ENCODE results near the gene MITF.

MITF gene

DNA sequence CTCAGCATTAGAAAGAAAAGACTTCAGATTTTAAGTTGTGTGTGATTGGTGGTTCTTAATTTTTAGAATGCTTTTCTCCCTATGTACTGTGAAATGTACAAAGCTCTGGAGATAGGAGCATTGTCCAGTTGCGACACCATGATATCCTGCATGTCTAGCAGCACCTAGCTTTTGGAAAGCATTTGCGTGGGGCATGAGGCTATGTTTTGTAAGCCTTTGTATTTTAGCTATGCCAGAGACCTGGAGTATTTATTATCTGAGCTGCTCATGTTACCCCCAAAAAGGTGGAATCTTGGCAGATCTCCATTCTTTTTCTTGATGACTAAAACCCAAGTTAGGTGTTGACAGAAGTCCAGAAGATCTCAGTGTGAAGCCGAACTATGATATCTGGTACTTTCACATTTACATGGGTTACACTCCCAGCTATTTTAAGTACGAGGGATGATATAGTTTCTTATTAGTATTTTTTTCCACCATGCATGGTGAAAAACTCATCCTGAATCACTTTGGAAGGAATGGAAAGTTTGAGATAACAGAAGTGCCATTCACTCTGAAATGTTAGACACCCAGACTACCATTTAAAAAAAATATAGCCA lies 133.6 kb downstream of the MITF start:
- ATAC-seq (no peak), DNase-seq (ENCODE audit: low spot score in 2 of 2) (no peak)
- H3K4me1 Mint-ChIP-seq: no peaks in the 10 kb centered on the region
- no peaks in the 10 kb centered on the region for H3K36me3 Mint-ChIP-seq
- no peak overlapping the region for H3K27ac Mint-ChIP-seq
- no peak overlapping the region for H3K4me3 Mint-ChIP-seq
- H3K9me3 Mint-ChIP-seq: no peaks in the 10 kb centered on the region

DNA sequence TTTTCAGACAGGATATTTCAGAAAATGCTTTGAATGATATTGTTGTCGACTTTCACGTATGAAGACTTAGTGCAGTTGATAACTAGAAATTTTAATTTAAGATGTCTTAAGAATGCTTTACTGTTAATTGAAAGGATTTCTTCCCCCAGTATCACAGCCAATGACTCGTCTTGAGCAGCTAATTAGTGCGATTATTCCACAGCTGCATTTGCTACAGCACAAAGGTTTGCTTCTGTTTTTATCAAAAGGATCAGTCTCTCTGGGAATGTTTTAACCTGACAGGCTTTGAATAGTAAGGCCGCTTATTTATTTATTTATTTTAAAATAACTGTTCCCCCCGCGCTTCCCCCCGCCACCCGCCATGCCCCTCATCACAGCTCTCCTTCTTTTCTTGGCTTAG lies 136.8 kb downstream of the MITF start:
- H3K4me3 Mint-ChIP-seq: no peak overlapping the region
- H3K27ac Mint-ChIP-seq: no peak overlapping the region
- no peaks in the 10 kb centered on the region for H3K36me3 Mint-ChIP-seq
- ATAC-seq: no peak
- no peak for DNase-seq (ENCODE audit: low spot score in 2 of 2)
- H3K4me1 Mint-ChIP-seq: no peaks in the 10 kb centered on the region
- H3K9me3 Mint-ChIP-seq: peaks cover 3% of the 10 kb centered on the region

DNA sequence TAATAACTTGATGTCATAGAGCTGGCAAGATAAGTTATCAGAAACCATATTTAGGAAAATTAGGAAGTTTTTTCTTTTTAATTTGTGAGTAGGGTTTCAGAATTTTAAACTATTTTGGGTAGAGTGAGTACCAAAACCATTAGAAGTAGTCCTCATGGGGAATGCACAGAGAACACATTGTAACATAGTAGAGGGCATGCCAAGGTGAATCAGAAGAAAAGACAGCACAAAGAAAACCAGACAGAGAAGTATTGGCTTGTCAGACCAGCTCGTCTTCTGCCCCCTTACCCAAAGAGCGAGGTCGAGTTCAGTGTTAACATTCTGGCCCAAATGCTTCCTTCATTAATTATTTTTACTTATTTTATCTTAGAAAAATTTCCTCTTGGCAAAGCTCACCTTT lies 139.0 kb downstream of the MITF start:
- Mint-ChIP-seq H3K4me1 (no peaks in the 10 kb centered on the region), H3K9me3 (peaks cover 3% of the 10 kb centered on the region), H3K36me3 (no peaks in the 10 kb centered on the region), H3K4me3 (no peak overlapping the region), H3K27ac (no peak overlapping the region)
- DNase-seq (ENCODE audit: low spot score in 2 of 2): no peak
- no peak for ATAC-seq

DNA sequence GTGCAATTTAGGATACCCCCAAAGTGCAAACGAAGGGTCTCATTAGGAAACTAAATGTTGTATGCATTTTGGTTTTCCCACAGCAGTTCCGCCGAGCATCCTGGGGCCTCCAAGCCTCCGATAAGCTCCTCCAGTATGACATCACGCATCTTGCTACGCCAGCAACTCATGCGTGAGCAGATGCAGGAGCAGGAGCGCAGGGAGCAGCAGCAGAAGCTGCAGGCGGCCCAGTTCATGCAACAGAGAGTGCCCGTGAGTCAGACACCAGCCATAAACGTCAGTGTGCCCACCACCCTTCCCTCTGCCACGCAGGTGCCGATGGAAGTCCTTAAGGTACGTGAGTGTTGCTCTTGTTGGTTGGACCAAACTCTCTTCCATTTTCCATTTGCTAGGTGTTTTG lies 139.8 kb downstream of the MITF start:
- no peaks in the 10 kb centered on the region for H3K36me3 Mint-ChIP-seq
- no peaks in the 10 kb centered on the region for H3K4me1 Mint-ChIP-seq
- H3K4me3 Mint-ChIP-seq: no peak overlapping the region
- no peak overlapping the region for H3K27ac Mint-ChIP-seq
- no peak for ATAC-seq
- peaks cover 3% of the 10 kb centered on the region for H3K9me3 Mint-ChIP-seq
- no peak for DNase-seq (ENCODE audit: low spot score in 2 of 2)

DNA sequence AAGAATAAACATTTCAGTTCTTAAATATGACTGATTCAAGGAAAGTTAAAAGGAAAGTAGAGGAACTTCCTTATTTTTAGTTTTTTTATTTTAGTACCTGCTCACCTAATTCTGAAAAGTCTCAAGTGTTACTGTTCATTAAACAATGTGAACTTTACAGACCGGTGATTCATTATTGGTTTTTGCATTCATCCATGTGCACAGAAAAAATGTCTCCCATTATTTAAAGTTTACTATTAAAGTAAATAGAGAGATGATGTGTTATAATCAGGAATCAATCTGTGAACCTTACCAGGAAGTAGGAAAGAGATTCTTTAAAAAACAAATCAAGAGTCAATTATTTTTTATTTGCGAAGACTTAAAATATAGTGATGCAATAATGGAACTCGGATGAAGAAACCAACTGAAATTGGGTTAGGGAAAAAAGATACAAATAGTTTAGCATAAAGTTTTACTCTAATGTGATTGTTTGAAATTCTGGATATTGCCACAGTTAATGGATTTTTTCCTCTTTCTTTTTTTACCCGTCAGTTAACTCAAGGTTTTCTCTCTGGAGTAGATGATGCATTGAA lies 140.9 kb downstream of the MITF start:
- no peak overlapping the region for H3K4me3 Mint-ChIP-seq

DNA sequence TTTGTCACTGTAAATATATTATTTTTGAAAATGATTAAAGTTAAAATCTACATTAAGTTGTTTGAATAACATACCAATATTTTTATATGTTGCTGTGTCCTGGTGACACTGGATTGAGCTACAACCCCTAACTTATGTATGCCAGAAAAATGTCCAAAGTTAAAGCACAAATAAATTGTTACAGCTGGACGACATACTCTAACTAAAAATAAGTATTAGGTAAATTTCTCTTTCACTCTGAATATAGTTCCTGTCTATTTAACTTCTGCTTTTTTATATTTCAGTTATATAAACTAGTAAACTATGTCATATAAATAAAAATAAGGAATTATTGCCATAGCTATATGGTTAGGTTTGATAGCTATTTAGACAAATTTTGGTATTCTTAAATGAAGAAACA lies 141.8 kb downstream of the MITF start:
- H3K4me3 Mint-ChIP-seq: no peak overlapping the region
- H3K9me3 Mint-ChIP-seq: peaks cover 3% of the 10 kb centered on the region
- no peaks in the 10 kb centered on the region for H3K36me3 Mint-ChIP-seq
- H3K4me1 Mint-ChIP-seq: no peaks in the 10 kb centered on the region
- ATAC-seq: no peak
- no peak for DNase-seq (ENCODE audit: low spot score in 2 of 2)
- H3K27ac Mint-ChIP-seq: no peak overlapping the region

More for the DNA sequence above, 140.9 kb downstream of the MITF start:
- no peaks in the 10 kb centered on the region for H3K4me1 Mint-ChIP-seq
- no peak overlapping the region for H3K27ac Mint-ChIP-seq
- peaks cover 3% of the 10 kb centered on the region for H3K9me3 Mint-ChIP-seq
- no peaks in the 10 kb centered on the region for H3K36me3 Mint-ChIP-seq
- DNase-seq (ENCODE audit: low spot score in 2 of 2) (no peak), ATAC-seq (no peak)

DNA sequence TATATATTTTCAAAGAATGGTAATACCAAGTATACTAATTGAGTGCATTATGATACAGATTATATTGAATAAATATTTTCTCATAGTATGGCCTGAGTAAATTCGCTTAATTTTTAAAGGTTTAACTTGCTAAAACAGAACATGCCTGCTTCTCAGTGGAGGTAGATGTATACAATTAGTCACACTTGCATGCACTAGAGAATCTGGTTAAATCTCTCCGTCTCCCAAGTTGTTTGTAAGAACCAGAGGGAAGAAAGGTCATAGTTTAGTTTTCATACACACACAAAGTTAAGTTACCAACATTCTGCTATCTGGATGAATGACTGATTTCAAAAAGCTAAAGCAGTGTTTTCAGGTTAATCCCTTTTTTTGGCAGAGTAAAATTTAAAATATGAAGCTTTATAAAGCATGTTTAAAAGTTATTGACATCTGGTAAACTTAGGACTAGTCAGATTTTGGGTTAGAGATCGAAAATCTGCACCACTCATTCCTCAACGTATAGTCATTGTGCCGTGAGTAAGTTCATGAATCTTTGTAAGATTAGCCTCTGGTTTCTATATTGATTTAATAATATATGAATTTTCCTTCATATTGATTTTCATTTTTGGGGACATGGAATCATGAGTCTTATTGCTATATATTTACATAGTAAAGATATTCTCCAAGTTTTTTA lies 142.6 kb downstream of the MITF start:
- Mint-ChIP-seq H3K4me1 (no peaks in the 10 kb centered on the region), H3K9me3 (peaks cover 3% of the 10 kb centered on the region), H3K27ac (no peak overlapping the region), H3K4me3 (no peak overlapping the region), H3K36me3 (no peaks in the 10 kb centered on the region)
- ATAC-seq (no peak), DNase-seq (ENCODE audit: low spot score in 2 of 2) (no peak)

DNA sequence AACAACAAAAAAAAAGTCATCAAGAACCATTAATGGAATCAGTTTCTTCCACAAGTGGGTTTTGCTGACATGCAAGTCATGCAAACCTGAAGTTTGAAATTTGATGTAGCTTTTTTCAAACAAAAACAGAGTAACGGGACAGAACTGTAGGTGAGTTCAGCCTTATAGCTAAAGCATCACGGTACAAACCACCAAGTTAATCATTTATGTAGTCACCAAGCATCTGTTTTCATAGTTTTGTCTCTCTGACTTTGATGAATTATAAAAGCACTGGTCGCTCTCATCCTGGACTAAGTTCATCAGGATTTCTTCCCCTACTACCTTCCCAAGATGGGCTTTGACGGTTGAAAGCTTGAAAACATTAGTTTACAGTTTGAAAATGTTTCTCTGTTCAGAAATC lies 143.3 kb downstream of the MITF start:
- DNase-seq (ENCODE audit: low spot score in 2 of 2): no peak
- H3K4me1 Mint-ChIP-seq: no peaks in the 10 kb centered on the region
- no peaks in the 10 kb centered on the region for H3K36me3 Mint-ChIP-seq
- no peak overlapping the region for H3K27ac Mint-ChIP-seq
- peaks cover 3% of the 10 kb centered on the region for H3K9me3 Mint-ChIP-seq
- no peak overlapping the region for H3K4me3 Mint-ChIP-seq
- no peak for ATAC-seq

DNA sequence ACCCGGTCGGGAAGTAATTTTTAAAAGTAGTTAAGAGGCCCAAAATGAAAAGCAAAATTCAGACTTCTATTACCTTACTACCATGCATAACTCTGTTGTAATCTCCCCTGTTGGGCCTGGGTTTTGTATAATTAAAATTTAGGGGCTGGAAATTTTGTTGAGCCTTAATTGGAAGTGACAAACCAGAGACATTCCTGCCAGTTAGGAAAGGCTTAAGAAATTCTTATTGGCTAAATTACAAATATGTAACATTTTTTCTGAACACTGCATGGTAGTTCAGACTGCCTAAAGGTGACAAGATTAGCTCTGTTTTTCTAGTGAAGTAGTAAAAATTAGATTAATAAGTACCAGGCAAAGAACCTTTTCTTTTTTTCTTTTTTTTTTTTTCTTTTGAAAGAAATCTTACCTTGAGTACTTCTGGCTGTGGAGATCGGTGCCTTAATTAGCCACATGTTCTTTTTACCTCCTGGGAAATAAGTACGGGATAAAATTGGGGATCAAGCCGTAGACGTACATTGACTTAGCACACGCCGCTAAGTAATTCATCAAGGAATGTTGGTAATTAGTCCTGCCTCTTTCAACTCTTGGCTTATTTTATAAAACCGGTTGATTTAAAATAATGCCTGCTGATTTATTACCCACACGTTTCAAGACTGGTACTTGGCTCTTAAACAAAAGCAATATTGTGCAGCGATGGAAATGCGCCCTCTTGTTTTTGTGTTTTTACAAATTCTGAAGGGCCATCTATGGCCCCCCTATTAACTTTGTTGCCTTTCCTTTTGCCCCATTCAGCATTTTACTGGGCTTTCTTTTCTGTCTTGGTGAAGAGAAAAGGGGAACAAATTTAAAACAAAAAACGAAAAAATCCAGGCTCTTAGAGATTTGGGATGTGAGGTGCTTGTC lies 149.0 kb downstream of the MITF start:
- no peaks in the 10 kb centered on the region for H3K36me3 Mint-ChIP-seq
- no peaks in the 10 kb centered on the region for H3K9me3 Mint-ChIP-seq
- H3K4me3 Mint-ChIP-seq: no peak overlapping the region
- H3K27ac Mint-ChIP-seq: no peak overlapping the region
- DNase-seq (ENCODE audit: low spot score in 2 of 2) (no peak), ATAC-seq (no peak)
- no peaks in the 10 kb centered on the region for H3K4me1 Mint-ChIP-seq

DNA sequence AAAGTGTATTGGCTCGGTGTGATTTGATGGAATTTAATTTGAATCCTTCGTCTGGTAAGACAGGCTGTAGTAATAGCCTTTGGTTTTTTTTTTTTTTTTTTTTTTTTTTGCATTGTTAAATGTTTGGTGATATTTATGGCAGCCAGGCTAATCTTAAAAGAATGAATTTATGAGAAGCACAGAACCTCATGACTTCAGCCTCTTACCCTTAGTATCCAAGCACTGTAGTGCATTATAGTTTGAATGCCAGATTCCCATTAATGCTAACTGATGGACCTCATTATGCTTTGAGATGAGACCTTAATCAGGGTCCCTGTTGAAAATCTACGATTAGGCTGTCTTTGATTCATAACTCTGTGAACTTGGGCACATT lies 149.7 kb downstream of the MITF start:
- DNase-seq (ENCODE audit: low spot score in 2 of 2): no peak
- ATAC-seq: no peak
- H3K4me3 Mint-ChIP-seq: no peak overlapping the region
- no peaks in the 10 kb centered on the region for H3K36me3 Mint-ChIP-seq
- H3K27ac Mint-ChIP-seq: no peak overlapping the region
- H3K4me1 Mint-ChIP-seq: no peaks in the 10 kb centered on the region
- H3K9me3 Mint-ChIP-seq: no peaks in the 10 kb centered on the region

DNA sequence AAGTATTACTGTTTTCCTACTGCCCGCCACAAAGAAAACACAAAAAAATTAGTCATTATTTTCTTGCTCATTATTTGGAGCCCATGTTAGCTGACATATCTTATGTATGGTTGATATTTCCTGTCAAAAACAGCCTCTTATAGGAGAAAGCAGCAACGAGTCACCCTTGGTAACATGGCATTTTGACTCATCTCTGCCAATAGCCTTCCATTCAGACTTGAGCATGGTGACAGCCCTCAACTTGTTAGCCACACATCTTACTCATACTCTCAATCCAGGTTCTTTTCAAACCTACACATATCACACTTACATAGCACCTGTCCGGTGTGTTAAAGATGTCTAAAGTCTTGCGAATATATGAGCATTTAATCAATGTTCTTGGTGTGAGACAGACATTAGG lies 150.8 kb downstream of the MITF start:
- ATAC-seq: peak; percentile 71

DNA sequence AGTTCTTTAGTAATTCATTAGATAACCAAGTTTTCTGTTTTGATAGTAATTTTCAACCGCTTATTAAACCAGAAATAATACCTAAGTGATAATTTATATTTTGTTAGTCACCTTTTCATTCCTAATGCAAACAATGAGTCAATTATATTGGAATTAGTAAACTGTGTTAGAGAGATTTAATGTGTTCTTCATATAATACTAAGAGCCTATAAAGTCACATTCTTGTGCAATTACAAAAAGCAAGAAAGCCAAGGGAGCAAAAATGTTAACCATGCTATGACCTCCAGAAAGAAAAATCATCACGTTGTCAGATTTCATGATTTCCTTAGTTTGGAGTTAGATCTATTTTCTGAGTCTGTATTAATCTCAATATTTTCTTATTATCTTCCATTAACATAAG lies 151.4 kb downstream of the MITF start:
- H3K4me3 Mint-ChIP-seq: no peak overlapping the region
- H3K27ac Mint-ChIP-seq: no peak overlapping the region
- ATAC-seq (no peak), DNase-seq (ENCODE audit: low spot score in 2 of 2) (no peak)
- no peaks in the 10 kb centered on the region for H3K4me1 Mint-ChIP-seq
- no peaks in the 10 kb centered on the region for H3K9me3 Mint-ChIP-seq
- H3K36me3 Mint-ChIP-seq: no peaks in the 10 kb centered on the region

More for the DNA sequence above, 150.8 kb downstream of the MITF start:
- H3K9me3 Mint-ChIP-seq: no peaks in the 10 kb centered on the region
- no peaks in the 10 kb centered on the region for H3K36me3 Mint-ChIP-seq
- no peak for DNase-seq (ENCODE audit: low spot score in 2 of 2)
- no peaks in the 10 kb centered on the region for H3K4me1 Mint-ChIP-seq
- H3K27ac Mint-ChIP-seq: no peak overlapping the region
- H3K4me3 Mint-ChIP-seq: no peak overlapping the region

DNA sequence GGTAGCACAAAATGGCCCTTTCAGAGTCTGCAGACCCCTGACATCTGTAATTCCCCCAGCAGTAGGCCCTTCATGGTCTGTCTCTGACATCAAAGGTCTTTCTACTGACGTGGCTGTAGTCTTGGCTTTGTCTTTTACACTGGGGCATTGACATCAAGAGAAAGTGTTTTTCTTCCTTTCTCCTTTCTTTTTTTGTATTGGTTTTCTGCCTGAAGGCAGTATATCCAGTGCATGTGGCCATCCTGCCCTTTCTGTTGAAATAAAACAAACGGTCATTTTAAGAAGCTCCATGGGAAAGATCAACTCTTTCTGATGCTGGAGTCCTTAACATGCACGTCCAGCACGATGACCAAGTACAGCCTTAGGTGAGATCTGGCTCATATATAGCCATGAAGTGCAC lies 153.4 kb downstream of the MITF start:
- Mint-ChIP-seq H3K9me3 (no peaks in the 10 kb centered on the region), H3K4me1 (no peaks in the 10 kb centered on the region), H3K36me3 (no peaks in the 10 kb centered on the region), H3K27ac (no peak overlapping the region), H3K4me3 (no peak overlapping the region)
- DNase-seq (ENCODE audit: low spot score in 2 of 2) (no peak), ATAC-seq (no peak)

DNA sequence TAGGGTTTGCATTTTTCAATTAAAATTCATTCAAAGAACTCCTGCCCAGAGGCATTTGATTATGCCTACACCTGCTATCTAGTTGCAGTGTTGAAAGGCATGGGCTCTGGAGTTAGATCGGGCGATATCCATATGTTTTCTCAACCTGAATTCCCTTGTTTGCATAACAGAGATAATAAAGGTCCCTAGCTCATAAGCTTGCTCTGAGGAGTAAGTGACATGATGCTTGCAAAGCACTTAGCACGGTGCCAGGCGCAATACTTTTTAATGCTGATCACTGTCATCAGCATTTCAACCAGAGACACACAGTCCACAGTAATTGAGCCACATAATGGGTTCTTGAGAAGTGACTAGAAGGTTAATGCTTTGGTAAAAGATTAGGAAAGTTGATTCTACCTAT lies 154.0 kb downstream of the MITF start:
- Mint-ChIP-seq H3K27ac (no peak overlapping the region), H3K4me3 (no peak overlapping the region), H3K4me1 (no peaks in the 10 kb centered on the region), H3K36me3 (no peaks in the 10 kb centered on the region), H3K9me3 (no peaks in the 10 kb centered on the region)
- ATAC-seq (no peak), DNase-seq (ENCODE audit: low spot score in 2 of 2) (no peak)

DNA sequence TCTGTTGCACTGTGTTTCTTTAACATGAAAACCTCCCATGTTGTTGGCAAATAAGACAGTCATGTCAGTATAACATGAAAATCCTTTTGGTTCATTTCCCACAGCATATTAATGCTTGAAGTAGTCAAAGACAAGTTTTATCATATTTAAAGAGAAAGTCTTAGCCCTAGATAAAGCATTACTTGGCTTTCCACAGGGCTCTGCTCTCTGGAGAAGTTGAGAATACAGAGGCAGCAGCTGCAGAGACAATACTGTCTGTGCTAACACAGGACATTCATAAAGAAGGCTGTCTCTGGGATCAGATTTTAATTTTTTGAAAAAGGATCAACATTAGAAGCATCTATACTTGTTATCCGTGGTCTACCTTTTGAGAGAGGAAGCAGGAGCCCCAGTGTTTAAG lies 156.8 kb downstream of the MITF start:
- no peaks in the 10 kb centered on the region for H3K9me3 Mint-ChIP-seq
- no peak for DNase-seq (ENCODE audit: low spot score in 2 of 2)
- ATAC-seq: no peak
- no peak overlapping the region for H3K4me3 Mint-ChIP-seq
- H3K4me1 Mint-ChIP-seq: no peaks in the 10 kb centered on the region
- no peaks in the 10 kb centered on the region for H3K36me3 Mint-ChIP-seq
- H3K27ac Mint-ChIP-seq: no peak overlapping the region

DNA sequence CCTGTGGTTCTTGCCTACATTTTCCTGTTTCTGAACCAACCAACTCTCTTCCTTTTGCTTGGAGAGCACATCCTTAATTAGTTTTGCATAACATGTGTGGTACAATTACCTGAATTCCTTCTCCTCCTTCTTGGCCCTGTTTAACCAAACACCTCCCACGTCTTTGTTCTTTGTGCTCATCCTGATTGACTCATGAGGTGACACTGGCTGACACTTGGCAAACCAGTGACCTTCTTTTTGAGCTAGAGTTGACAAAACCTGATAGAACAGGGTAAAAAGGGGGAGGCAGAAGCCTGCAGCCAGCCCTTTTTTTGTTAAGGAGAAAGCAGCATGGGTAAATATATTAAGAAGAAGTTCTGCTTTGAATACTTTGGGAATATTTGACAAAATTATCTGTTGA lies 161.1 kb downstream of the MITF start:
- H3K27ac Mint-ChIP-seq: no peak overlapping the region
- no peaks in the 10 kb centered on the region for H3K36me3 Mint-ChIP-seq
- H3K4me1 Mint-ChIP-seq: no peaks in the 10 kb centered on the region
- ATAC-seq (no peak), DNase-seq (ENCODE audit: low spot score in 2 of 2) (no peak)
- H3K9me3 Mint-ChIP-seq: no peaks in the 10 kb centered on the region
- H3K4me3 Mint-ChIP-seq: no peak overlapping the region
